Hair follicle dermal papilla cell (primary cell): ENCODE measurements around the gene LTF. TPM values are rescaled to one million over a fixed set of nuclear protein-coding genes. Genes with fewer than 3 reads are reported as not detected.

Source experiments
- total RNA-seq: library from RNA; depleted of rRNA; stranded (reverse); fragments of >200 nt; gene quantifications from 2 replicates; pipeline ENCODE4 v1.2.3, GENCODE V29; 2012

Gene LTF
- under 0.01 TPM in 1 of 2 replicates, not detected in the other for total RNA-seq

GRCh38 chr3:46464326-46465195 is at the start of gene LTF:
LTF (minus strand) TSS chr3:46464905; CDS start chr3:46464867, 38 bp downstream.

GRCh38 chr3:46497556-46498265 is 33.0 kb upstream of the LTF start, which contains the start of gene RTP3:
RTP3 (plus strand) TSS chr3:46497976; CDS start chr3:46498063, 87 bp downstream.

GRCh38 chr3:46406788-46407611 is 57.7 kb downstream of the LTF start, which contains the start of the genes CCR5AS and CCRL2:
CCR5AS (minus strand) TSS chr3:46407066.
CCRL2 (plus strand) TSS chr3:46407259; CDS start chr3:46408080, 821 bp downstream.

Other genes starting within 250 kb of the LTF start
- gene CCR3, start 222.4 kb downstream of the LTF start, total RNA-seq, result not detected in 2 replicates
- gene CCR2, start 110.8 kb downstream of the LTF start, total RNA-seq, result not detected in 2 replicates
- gene CCR5, start 94.0 kb downstream of the LTF start, total RNA-seq, result not detected in 2 replicates
- 0.12 and 0.32 TPM in 2 replicates for gene CCRL2, start 57.6 kb downstream of the LTF start, total RNA-seq
- not detected in 2 replicates for gene RTP3, start 33.1 kb upstream of the LTF start, total RNA-seq
- gene LRRC2, start 101.4 kb upstream of the LTF start, total RNA-seq, result 6.0 and 6.9 TPM in 2 replicates
- not detected in 2 replicates for gene FAM240A, start 147.6 kb upstream of the LTF start, total RNA-seq
- 4.1 and 7.1 TPM in 2 replicates for gene ALS2CL, start 228.8 kb upstream of the LTF start, total RNA-seq
- gene TMIE, start 236.5 kb upstream of the LTF start, total RNA-seq, result 0.32 and 0.36 TPM in 2 replicates